IPS-18c (cell line): ENCODE data around the gene TTYH2.

Source experiments
- H3K4me3 ChIP-seq: 2 replicates; pipeline ENCODE4 v1.7.0; 2013; ENCODE audit warnings: low read depth, mild to moderate bottlenecking, low read length, moderate library complexity; ENCODE audit not compliant: insufficient read depth
- H3K9me3 ChIP-seq: one replicate; pipeline ENCODE4 v1.6.1; 2013; ENCODE audit warnings: mild to moderate bottlenecking, low read length, moderate library complexity; ENCODE audit not compliant: control insufficient read depth, insufficient read depth

TTYH2 gene

GRCh38 chr17:74287031-74287602 lies 73.7 kb downstream of the TTYH2 start:
- Histone ChIP-seq H3K9me3 (no peaks in the 10 kb centered on the region), H3K4me3 (no peak overlapping the region)

- H3K4me3 ChIP-seq = no peak overlapping the region
- no peaks in the 10 kb centered on the region for H3K9me3 ChIP-seq
These were observed 75.4 kb downstream of the TTYH2 start for GRCh38 chr17:74288785-74289184.

- Histone ChIP-seq H3K4me3 (no peak overlapping the region), H3K9me3 (no peaks in the 10 kb centered on the region)
These were observed 76.3 kb downstream of the TTYH2 start for GRCh38 chr17:74289688-74290087.

- no peak overlapping the region for H3K4me3 ChIP-seq
- H3K9me3 ChIP-seq = no peaks in the 10 kb centered on the region
These were observed 77.0 kb downstream of the TTYH2 start for GRCh38 chr17:74290340-74290739.

GRCh38 chr17:74292495-74292894 lies 79.1 kb downstream of the TTYH2 start:
- no peak overlapping the region for H3K4me3 ChIP-seq
- H3K9me3 ChIP-seq = no peaks in the 10 kb centered on the region

- no peaks in the 10 kb centered on the region for H3K9me3 ChIP-seq
These were observed 82.5 kb downstream of the TTYH2 start for GRCh38 chr17:74295625-74296547.

GRCh38 chr17:74296548-74296936 lies 83.2 kb downstream of the TTYH2 start:
- Histone ChIP-seq H3K9me3 (no peaks in the 10 kb centered on the region), H3K4me3 (no peak overlapping the region)

More at GRCh38 chr17:74295625-74296547, 82.5 kb downstream of the TTYH2 start:
- no peak overlapping the region for H3K4me3 ChIP-seq

GRCh38 chr17:74297941-74298340 lies 84.6 kb downstream of the TTYH2 start:
- Histone ChIP-seq H3K4me3 (no peak overlapping the region), H3K9me3 (no peaks in the 10 kb centered on the region)

- no peak overlapping the region for H3K4me3 ChIP-seq
- no peaks in the 10 kb centered on the region for H3K9me3 ChIP-seq
These were observed 85.4 kb downstream of the TTYH2 start for GRCh38 chr17:74298778-74299177.

GRCh38 chr17:74299226-74300009 lies 86.0 kb downstream of the TTYH2 start:
- no peaks in the 10 kb centered on the region for H3K9me3 ChIP-seq
- no peak overlapping the region for H3K4me3 ChIP-seq

GRCh38 chr17:74303305-74303704 lies 89.9 kb downstream of the TTYH2 start:
- H3K4me3 ChIP-seq = no peak overlapping the region
- H3K9me3 ChIP-seq = no peaks in the 10 kb centered on the region

- H3K4me3 ChIP-seq = no peak overlapping the region
These were observed 90.8 kb downstream of the TTYH2 start for GRCh38 chr17:74304184-74304583.

GRCh38 chr17:74305865-74306654 lies 92.7 kb downstream of the TTYH2 start:
- no peaks in the 10 kb centered on the region for H3K9me3 ChIP-seq
- no peak overlapping the region for H3K4me3 ChIP-seq

More at GRCh38 chr17:74304184-74304583, 90.8 kb downstream of the TTYH2 start:
- H3K9me3 ChIP-seq = no peaks in the 10 kb centered on the region

GRCh38 chr17:74307984-74308773 lies 94.8 kb downstream of the TTYH2 start:
- H3K9me3 ChIP-seq = peaks cover 2% of the 10 kb centered on the region
- no peak overlapping the region for H3K4me3 ChIP-seq

GRCh38 chr17:74309902-74310301 lies 96.5 kb downstream of the TTYH2 start:
- Histone ChIP-seq H3K9me3 (peaks cover 2% of the 10 kb centered on the region), H3K4me3 (no peak overlapping the region)
